SH-SY5Y (cell line): ENCODE data around the gene ROBO3.

Experiments used
- GATA2 ChIP-seq: IDR thresholded peaks from 2 replicates; pipeline ENCODE4 v1.6.1; 2011; ENCODE audit warnings: mild to moderate bottlenecking, low read depth, low read length
- GATA3 ChIP-seq: IDR thresholded peaks from 2 replicates; pipeline ENCODE4 v1.6.1; 2011; ENCODE audit warnings: low read depth, mild to moderate bottlenecking, low read length, moderate library complexity

Gene ROBO3

DNA sequence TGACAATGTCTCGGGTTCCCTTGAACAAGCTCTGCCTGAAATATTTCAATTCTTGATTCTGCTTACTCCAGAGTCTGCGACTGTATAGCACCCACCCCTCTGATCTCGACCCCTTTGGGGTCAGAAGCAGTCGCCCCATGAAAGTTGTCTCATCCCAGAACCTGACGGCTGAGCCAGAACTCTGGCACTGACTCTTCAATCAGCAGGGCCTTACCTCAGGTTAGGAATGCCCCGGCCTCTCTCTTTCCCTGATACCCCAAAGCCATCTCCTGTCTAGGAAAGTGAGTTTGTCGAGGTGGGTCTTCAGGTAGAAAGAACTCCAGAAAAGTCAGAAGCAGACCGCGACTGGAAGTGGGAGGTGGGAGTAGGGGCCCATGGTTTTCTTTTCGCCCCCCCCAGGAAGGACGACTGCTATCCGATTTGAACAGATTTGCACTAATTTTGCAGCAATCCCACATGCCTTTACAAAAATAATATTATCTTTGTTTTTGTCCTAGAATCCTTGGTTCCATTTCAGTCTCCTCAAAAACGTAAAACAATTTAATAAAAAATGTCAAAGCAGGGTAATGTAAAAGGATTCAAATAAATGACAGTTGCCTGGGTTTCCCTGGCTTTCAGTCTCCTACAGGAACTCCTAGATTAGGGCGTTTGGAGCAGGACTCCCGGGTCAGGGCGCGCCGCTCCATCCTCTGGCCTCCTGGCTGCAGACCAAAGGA is 898 bp upstream of the ROBO3 start:
- no peak for TF ChIP-seq GATA3

DNA sequence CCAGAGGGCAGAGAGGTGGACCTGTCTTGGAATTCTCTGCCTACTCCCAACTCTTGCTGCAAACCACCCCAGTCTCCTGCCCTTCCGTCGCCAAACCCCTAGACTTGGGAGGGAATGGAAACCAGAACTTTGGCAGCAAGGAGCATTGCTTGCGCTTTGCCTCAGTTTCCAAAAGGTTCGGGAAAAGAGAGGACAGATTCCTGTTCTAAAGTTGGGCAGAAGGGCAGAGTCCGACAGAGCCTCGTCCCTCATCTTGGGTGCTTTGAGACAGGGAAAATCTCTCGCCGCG is 396 bp upstream of the ROBO3 start:
- TF ChIP-seq GATA2 (no peak), GATA3 (no peak)

DNA sequence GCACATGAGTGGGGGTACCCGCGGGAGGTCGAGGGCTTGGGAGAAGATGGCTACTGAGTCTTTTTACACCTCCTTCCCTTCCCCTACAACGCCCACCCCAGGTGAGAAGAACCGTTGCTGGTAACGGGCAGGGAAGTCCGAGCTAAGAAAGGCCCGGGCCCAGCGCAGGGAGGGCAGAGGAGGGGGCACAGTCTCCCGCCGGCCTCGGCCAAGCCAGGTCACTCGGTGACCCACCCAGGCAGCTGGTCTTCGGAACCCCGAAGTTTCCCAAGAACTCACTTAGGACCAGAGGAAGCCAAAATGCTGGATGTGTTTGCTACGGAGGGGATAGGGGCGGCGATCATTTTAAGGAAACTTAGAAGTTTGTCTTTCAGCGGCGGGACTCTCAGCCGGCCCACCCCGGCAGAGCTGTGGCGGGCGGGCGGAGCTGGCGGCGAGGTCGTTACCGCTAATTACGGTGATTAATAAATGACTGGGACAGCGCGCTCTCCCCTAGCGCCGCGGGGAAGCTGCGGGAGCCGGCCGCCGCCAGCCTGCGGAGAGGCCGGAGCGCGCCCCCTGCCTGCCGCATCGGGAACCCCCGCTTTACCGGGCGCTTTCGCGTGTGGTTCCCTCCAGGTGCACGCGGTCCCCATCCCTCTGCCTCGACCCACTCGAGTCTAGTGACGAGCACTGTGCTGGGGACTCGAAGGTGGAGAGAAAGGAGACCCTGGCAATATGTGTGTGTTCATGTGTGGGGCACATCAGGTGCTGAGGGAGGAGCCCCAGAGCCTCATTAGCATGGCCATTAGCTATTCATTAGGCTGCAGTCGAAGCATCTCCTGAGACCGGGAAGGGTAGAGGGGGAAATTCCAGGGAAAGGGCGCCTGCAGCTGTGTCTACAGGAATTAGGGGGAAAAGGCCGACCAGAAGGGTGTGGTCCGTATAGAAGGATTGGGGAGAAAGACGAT is 945 bp downstream of the ROBO3 start:
- no peak for TF ChIP-seq GATA2
- TF ChIP-seq GATA3 = no peak

DNA sequence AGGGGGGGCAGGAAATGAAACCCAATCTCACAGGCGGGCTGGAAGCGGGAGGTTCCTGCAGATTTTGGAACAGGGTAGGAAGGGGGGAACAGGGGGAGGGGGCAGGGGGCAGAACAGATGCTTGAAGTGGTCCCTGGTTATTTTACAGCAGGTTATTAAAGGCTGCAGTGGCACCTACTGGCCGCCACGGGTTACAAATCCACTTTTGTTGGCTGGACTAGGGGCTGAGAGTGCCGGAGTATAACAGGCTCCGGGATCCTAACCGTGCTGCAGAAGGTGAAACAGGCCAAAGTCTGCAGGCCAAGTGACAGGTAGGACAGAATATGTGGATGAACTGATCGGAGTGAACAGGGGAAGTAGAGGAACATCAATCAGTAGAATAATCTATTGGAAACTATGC is 2.5 kb downstream of the ROBO3 start:
- no peak for TF ChIP-seq GATA3
- no peak for TF ChIP-seq GATA2

DNA sequence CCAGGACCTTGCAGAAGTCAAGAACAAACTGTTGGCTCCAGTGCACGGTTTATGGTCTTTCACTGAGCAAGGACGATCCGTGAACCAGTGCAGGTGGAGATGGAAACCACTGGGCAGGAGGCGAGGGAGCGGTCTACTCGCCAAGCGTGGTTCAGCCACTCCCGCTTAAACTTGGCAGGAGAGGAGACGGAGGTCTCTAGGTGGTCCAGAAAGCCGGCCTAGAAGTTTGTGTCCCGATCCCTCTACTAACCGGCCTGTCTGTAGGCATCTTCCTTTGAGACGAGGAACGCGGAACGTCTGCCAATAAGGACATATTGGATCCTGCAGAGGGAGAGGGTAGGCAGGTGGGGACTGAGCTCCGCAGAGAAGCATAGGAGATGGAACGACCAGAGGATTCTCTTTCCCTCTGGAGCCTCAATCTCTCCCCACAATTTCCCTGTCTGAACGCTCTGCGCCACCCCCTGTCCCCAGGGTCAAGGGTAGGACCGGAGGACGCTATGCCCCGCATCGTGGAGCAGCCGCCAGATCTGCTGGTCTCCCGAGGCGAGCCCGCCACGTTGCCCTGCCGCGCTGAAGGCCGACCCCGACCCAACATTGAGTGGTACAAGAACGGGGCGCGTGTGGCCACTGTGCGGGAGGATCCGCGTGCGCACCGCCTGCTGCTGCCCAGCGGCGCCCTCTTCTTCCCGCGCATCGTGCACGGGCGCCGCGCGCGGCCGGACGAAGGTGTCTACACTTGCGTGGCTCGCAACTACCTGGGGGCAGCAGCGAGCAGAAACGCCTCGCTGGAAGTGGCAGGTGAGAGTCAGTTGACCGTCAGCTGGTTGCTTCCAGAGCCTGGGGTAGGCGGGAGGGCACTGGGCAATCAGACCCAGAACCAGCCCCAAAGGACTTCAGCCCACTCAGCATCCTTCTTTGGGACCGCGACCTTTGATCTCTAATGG is 3.4 kb downstream of the ROBO3 start:
- TF ChIP-seq GATA2 = no peak
- TF ChIP-seq GATA3 = no peak

DNA sequence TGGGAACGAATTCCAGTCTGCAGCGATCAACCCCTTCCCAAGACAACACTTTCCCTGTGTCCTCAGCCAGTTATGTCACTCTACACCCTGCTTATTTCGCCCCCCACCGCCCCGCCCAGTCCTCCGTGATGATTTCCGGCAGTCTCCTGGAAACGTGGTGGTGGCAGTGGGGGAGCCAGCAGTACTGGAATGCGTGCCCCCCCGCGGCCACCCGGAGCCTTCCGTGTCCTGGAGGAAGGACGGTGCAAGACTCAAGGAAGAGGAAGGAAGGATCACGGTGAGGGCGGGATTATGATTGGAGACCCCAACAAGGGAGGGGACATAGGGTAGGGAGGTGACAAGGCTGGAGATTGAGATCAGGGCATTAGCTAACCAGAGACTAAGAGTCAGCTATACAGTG is 4.1 kb downstream of the ROBO3 start:
- TF ChIP-seq GATA2 (no peak), GATA3 (no peak)

DNA sequence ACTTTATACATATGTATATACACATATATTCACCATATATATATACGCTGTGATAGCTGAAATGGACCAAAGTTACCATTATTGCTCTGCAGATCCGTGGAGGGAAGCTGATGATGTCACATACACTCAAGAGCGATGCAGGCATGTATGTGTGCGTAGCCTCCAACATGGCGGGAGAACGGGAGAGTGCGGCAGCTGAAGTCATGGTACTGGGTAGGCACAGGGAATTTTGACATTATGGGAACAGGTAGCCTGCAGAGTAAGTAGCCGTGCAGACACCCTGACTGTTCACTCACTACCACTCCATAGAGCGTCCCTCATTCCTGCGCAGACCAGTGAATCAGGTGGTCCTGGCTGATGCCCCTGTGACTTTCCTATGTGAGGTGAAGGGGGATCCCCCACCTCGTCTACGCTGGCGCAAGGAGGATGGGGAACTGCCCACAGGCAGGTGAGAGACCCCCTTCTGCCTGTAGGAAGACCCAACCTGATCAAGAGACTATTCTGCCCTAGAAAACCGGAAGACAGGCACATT is 4.7 kb downstream of the ROBO3 start:
- no peak for TF ChIP-seq GATA2
- TF ChIP-seq GATA3 = no peak

DNA sequence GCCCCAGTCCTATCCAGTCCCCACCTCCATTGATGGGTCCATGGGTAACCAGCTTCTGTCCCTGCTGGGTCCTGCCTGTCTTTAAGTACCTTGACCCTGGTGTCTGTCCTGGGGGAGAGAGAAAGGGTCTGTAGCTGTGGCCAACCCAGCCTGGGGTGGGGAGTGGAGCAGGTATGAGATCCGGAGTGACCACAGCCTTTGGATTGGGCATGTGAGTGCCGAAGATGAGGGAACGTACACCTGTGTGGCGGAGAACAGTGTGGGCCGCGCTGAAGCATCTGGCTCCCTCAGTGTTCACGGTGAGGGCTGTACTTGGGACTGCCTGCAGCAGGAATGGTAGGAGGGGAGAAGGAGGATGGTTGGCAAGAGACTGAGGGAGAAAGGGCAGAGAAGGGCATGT is 5.2 kb downstream of the ROBO3 start:
- no peak for TF ChIP-seq GATA3
- TF ChIP-seq GATA2 = no peak

DNA sequence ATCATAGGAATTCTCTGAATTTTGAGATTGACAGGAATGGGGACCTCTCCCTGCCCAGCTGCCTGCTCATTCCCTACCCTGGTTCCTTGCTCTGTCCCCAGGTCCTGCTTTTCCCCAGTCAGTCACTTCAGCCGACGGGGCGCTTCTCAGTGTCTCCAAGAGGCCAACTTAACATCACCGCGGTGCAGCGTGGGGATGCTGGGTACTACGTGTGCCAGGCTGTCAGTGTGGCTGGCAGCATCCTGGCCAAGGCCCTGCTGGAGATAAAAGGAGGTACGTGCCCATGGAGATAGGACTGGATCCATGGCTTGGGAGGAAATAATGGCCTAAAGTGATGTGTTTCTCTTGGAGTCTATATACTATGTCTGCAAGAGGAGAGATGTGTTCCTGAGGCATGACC is 7.0 kb downstream of the ROBO3 start:
- TF ChIP-seq GATA2 (no peak), GATA3 (no peak)

DNA sequence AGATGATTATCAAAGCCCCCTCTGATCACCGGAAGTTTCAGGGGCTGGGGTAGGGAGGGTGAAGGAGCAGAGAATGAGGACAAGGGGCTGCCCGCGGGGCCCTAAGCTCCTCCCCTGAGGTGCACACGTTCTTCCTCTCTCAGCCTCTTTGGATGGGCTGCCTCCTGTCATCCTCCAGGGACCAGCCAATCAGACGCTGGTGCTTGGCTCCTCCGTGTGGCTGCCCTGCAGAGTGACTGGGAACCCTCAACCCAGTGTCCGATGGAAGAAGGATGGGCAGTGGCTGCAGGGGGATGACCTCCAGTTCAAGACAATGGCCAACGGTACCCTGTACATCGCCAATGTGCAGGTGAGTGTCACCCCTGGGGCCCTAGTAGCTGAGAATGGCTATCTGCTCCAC is 7.5 kb downstream of the ROBO3 start:
- TF ChIP-seq GATA3 = no peak
- TF ChIP-seq GATA2 = no peak

DNA sequence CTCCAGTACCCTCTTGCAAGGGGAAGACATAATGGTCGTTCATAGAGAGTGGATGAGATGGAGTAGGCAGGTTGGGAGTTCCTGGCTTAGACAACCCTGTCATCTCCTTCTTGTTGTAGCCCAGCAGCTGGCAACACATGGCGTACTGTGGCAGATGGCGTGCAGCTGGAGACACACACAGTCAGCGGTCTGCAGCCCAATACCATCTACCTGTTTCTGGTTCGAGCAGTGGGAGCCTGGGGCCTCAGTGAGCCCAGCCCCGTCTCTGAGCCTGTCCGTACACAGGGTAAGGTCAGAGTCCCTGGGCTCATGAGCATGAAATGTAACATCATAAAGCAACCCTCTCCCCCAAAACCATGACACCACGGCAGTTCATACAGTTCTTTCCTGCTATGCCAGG is 8.7 kb downstream of the ROBO3 start:
- TF ChIP-seq GATA2 (no peak), GATA3 (no peak)

DNA sequence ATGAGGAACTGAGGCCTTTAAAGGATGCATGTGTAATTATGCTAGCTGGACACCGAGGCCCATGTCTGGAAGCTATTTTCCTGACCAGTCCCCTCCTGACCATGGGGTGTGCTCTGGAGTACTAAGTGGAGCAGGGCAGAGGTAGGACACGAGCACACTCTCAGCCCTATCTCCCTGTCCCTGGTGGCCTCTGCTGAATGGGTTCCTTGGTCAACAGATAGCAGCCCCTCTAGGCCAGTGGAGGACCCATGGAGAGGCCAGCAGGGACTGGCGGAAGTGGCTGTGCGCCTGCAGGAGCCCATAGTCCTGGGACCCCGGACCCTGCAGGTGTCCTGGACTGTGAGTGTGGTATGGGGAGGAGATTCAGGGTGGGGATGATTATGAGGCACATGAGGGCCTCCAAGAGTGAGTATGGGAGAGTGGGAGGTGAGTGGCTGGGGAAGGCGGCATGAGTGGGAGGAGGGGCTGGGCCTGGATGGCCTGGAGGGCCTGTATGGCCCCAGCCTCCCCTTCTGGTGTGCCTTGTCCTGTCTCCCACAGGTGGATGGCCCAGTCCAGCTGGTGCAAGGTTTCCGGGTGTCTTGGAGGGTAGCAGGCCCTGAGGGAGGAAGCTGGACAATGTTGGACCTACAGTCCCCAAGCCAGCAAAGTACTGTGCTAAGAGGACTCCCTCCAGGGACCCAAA is 9.5 kb downstream of the ROBO3 start:
- no peak for TF ChIP-seq GATA2
- no peak for TF ChIP-seq GATA3

DNA sequence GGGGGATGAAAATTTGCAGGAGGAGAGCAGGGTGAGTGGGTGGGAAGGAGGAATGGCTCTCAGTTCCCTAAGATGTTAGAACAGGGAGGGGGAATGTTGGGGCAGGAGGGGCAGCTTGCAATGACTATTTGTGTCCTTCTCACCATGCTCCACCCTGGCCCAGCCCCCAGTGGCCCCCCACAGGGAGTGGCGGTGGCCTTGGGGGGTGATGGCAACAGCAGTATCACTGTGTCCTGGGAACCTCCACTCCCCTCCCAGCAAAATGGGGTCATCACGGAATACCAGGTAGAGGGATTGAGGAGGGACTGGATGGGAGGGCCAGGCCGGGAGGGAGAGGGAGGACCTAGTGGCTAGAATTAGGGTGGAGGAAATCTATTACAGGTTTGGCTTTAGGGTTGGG is 10.2 kb downstream of the ROBO3 start:
- TF ChIP-seq GATA2 = no peak
- TF ChIP-seq GATA3 = no peak
